Loucy (cell line): Measurements from ENCODE around the gene SLC17A6.

Source experiments
- CTCF ChIP-seq: fragments of 200-600 bp; sonication (generic); conservative IDR thresholded peaks from 2 replicates; pipeline ENCODE4 v1.5.1; 2014; ENCODE audit warnings: mild to moderate bottlenecking, antibody characterized with exemption, low read length
- EZH2phosphoT487 ChIP-seq: fragments of 200-600 bp; IDR thresholded peaks from 2 replicates; pipeline ENCODE4 v1.6.1; 2018; ENCODE audit warnings: antibody characterized with exemption, mild to moderate bottlenecking, moderate library complexity, borderline replicate concordance

- no peak for TF ChIP-seq CTCF
- TF ChIP-seq EZH2phosphoT487, result no peak
These were observed at the start of gene SLC17A6 for GRCh38 chr11:22337596-22338485.
